Right lobe of liver (tissue), 4 donors: ENCODE measurements around the gene ANKRD11.

Source experiments
- POLR2A ChIP-seq: fragments of 450-650 bp; IDR thresholded peaks from one replicate; pipeline ENCODE4 v1.6.1; 2017; ENCODE audit warnings: antibody characterized with exemption, mild to moderate bottlenecking
- TF ChIP-seq, protein P1 (sequence below), 4 donors: fragments of 200-600 bp in 3 of 4; fragments of 450-650 bp in 1 of 4; IDR thresholded peaks; one replicate each; pipeline versions ENCODE4 v1.5.1 to v1.8.0; 2016 to 2022; ENCODE audit warnings: antibody characterized with exemption in 4 of 4, mild to moderate bottlenecking in 2 of 4
- donor health status: DM: no; HTN: no; CAD: no.
- donor health status: DM: no; HTN: no; CAD: no.
- donor health status: DM: no; HTN: yes; CAD: no.

DNA sequence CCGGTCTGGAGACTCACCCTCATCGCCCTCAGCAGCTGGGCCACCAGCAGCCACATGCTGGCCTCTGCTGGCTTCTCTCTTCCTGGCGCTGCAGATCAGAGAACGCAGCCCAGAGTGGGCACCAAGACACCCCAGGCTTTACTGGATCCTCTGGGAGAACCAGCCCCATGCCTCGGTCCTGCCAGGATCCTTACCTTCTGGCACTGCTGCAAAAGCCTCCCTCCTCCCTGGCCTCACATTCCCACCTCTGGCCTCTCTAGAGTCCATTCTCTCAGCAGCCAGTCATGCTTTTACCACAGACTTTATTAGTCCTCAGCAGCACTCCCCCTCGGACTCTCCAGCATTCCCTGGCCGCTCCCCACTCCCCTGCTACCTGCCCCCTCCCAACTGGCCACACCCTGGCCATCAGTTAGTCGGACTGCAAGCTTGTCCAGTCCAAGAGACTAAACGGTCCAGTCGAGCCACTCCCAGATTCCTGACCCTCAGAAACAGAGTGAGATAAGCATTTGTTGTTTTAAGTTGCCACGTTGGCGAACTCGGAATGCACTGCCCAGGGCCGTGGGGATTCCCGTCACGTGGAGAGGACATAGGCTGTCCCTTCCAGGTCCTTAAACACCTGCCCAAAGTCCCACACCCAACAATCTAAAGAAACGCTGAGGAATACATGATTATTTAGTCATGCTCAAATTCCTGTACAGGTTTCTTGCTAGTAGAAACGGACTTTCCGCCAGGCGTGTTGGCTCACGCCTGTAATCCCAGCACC, 11.9 kb upstream of the ANKRD11 start:
- TF ChIP-seq, protein P1, sequence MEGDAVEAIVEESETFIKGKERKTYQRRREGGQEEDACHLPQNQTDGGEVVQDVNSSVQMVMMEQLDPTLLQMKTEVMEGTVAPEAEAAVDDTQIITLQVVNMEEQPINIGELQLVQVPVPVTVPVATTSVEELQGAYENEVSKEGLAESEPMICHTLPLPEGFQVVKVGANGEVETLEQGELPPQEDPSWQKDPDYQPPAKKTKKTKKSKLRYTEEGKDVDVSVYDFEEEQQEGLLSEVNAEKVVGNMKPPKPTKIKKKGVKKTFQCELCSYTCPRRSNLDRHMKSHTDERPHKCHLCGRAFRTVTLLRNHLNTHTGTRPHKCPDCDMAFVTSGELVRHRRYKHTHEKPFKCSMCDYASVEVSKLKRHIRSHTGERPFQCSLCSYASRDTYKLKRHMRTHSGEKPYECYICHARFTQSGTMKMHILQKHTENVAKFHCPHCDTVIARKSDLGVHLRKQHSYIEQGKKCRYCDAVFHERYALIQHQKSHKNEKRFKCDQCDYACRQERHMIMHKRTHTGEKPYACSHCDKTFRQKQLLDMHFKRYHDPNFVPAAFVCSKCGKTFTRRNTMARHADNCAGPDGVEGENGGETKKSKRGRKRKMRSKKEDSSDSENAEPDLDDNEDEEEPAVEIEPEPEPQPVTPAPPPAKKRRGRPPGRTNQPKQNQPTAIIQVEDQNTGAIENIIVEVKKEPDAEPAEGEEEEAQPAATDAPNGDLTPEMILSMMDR (IDR thresholded peaks at IDR 0.05): peak in 1 of 4 donors; percentile 4
- no peak for TF ChIP-seq POLR2A
